Erythroblast (primary cell): Measurements from ENCODE around the gene CASZ1.

ENCODE experiments used
- DNase-seq, 2 experiments: peaks; one replicate each; lab custom pipeline; 2025; lab: John Stamatoyannopoulos, UW
- GATA1 ChIP-seq: IDR thresholded peaks from 2 replicates; pipeline ENCODE4 v1.6.1; 2011; ENCODE audit warnings: low read depth, mild to moderate bottlenecking, control low read depth, low read length, moderate library complexity
- POLR2A ChIP-seq: IDR thresholded peaks from 2 replicates; pipeline ENCODE4 v1.6.1; 2011; ENCODE audit warnings: mild to moderate bottlenecking, low read length

The CASZ1 gene

DNA sequence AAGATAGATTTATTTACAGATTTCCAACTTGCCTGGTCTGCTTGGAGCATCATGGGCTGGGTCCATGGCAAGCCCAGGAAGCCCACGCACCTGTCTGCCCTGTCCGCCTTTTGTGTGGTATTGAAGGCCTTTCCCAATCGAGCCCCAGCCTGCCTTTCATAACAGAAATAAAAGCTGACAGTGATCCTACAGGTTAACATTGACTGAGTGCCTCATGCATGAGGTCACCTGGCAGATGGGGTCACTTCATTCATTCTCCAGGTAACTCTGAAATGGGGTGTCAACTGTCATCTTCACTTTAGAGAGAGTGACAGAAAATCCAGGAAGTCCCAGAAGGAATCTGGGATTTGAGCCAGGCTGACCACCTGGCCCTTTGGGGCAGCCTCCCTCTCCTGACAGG, 36.3 kb upstream of the CASZ1 start:
- TF ChIP-seq POLR2A (no peak), GATA1 (no peak)

DNA sequence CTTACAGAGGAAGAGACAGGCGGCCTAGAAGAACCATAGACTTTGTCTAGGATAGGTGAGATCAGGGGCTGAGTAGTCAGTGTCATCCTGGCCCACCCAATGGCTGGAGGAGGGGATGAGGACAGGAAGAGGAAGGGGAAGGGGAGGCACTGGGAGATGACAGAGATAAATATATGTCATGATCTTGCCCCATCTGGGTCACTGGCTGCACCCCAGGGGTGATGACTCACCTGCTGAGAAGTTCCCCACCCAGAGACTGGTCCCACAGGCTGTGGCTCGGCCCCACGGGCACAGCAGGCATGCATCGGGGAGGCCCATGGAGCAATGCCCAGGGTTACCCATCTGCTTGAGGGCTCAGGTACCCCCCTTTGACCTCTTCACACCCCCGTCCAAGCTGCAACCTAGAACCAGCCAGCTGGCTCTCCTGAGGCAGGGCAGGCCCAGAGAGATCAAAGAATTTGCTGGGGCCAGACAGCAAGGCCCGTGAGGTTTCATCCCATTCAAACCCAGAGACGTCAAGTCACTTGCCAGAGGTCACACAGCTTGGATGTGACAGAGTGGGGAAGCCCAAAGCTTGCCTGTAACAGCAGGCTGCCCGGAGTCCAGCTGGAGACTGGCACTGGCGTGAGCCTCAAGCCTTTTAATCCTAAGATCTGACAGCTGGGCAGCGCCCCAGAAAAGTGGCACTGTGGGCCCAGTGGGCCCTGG, 34.7 kb upstream of the CASZ1 start:
- TF ChIP-seq POLR2A (no peak), GATA1 (no peak)
- DNase-seq: no peak

More for the DNA sequence above, 36.3 kb upstream of the CASZ1 start:
- no peak for DNase-seq

DNA sequence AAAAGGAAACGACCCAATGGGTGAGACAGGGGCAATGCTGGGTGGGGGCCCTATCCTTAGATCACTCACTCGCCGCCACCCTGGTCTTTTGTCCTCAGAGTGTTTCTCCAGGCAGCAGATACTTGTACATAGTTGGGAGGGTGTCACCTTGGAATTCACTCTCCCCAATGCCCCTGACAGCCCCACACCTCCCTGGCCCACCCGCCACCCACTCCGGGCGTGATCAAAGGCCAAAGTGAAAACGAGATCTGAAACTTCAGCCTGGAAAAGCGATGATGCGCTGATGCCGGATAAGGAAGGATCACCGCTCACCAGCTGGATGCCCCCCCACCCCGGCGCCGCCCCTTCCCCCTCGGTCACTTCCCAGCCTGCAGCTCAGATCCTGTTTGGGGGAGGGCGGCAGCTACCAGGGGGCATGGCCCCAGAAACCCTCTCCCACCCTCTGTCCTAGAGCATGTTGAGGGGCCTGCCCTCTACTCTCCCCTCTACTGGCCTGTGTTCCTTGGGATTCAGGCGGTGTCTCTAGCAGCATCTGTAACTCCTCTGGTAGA, 33.6 kb upstream of the CASZ1 start:
- no peak for DNase-seq

DNA sequence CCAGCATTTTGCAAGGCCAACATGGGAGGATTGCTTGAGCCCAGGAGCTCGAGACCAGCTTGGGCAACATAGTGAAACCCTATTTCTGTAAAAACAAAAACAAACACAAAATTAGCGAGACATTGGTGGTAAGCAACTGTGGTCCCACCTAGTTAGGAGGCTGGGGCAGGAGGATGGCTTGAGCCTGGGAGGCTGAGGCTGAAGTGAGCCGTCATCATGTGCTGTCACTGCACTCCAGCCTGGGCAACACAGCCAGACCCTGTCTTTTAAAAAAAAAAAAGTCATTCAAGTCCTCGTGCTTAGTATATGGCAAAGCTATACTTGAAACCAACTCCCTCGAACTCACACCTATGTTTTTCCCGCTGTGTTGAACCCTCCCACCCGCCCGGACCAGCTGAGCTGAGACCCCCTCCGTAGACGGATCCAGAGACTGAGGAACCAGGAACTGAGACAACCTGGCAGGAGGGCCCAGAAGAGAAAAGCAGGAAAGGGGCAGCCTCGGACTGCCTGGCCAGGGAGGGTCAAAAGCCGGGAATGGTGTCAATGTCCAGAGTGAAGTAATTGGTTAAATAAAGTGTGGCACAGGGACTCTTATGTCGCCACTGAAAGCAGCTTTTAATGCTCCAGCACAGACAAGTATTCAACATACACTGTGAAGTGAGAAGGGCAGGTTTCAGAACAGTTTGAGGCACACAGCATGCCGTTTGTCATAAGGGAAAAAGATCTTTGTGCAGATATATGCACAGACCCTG, 32.8 kb upstream of the CASZ1 start:
- TF ChIP-seq POLR2A (no peak), GATA1 (no peak)
- DNase-seq: no peak

More for the DNA sequence above, 33.6 kb upstream of the CASZ1 start:
- TF ChIP-seq GATA1: no peak
- no peak for TF ChIP-seq POLR2A

DNA sequence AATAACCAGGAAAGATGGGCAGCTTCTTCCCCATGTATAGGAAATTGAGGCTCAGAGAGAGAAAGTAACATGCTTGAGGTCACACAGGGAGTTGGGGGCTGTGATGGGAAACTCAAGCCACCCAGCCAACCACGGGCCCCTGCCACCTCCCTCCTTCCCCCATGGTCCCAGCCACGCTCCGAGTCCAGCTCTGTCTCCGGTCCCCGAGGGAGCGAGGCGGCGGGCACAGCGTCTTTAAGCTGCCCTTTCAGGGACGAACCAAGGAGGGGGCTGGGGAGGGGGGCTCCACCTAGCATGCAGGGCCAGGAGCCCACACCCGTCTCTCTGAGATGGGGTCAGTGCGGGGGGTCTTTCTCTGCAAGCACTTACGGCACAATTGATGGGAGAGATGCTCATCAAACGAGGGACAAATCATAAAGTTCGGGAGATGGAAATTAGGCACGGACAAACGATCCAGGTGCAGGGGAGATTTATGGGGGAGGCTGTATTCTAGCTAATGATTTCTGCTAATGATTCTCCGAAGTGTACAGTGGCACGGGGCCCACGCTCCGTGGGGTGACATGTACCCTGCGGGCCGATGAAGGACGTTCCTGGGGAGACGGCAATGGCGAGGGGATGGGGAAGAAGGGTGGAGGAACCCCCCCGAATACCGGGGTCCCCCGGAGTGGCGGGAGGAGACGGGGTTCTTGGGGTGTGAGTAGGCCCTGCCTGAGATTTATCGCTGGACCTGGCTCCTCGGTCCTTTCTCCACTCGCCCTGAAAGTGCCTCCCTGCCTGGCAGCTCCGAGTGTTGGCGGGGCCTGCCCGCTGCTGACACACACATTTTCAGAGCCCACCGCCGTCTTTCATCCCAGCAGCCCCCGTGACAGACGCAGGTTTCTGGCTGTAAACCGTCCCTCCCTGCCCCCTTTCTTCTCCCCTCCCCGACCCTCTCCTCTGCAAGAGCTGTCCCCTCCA, 31.2 kb upstream of the CASZ1 start:
- DNase-seq: no peak
- no peak for TF ChIP-seq POLR2A
- TF ChIP-seq GATA1: no peak

DNA sequence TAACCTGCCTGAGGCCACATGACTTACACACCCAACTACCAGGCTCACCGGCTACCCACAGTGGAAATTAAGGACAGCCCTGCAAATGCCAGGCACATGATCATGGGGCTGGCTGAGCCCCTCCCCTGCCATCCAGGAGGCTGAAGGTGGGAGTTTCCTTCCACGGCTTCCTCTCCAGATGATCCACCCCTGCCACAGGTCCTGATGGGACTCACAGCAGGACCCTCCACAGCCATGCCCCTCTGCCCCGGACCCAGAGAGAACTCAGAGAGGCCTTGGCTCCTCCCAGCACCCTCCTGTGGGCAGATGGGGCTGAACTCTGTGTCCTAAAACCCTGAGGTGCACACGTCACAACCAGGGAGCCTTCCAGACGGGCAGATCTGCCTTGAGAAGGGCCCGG, 29.1 kb upstream of the CASZ1 start:
- no peak for TF ChIP-seq GATA1
- TF ChIP-seq POLR2A: no peak
- DNase-seq: no peak

DNA sequence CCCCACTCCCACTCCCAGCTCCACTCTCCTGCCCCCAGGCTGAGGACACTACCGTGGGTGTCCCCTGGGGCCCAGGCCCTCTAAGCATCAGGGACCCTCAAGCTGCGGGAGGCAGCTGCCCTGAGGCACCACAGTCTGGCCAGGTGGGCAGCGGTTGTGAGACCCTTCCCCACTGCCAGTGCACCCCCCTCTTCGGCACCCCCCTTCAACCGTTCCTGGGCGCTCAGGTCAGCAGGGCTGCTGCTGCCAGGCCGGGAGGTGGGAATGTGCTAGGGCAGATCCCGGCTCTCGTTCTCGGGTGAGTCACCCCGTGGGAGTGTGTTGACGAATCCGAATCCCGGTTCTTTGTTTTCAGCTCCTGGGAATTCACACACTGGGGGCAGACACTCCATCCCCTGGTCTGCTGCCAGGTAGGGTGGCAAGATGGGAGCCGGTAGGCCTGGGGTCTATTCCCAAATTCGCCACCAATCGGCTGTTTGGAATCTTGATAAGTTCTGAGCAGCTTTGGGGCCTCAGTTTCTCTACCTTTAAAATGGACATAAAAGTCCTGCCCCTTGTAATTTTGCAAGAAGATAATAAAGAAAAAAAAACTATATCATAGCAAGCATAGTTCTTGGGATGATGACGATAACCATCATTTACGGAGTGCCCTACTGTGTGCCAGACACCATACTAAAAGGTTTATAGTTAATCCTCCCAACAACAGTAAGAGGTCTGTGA, 28.5 kb upstream of the CASZ1 start:
- TF ChIP-seq POLR2A: no peak

DNA sequence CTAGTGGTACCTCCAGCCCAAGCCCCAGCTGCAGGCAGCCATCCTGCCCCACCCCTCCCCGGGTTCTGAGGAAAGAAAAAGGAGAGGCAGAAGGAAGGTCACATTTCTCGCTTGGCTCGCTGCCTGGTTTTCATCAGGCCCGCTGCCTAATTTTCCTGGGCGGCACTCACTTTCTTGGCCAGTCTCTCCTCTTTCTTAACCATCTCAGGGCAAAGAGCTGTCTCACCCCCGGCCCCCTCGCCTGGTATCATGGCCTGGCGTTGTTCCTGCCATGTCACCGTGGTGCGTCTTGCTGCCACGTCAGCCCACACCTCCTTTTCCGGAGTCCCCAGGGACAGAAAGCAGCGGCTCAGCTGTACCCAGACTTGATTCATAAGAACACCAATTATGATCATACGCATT, 26.6 kb upstream of the CASZ1 start:
- TF ChIP-seq POLR2A (no peak), GATA1 (no peak)
- DNase-seq: no peak

More for the DNA sequence above, 28.5 kb upstream of the CASZ1 start:
- DNase-seq: no peak

DNA sequence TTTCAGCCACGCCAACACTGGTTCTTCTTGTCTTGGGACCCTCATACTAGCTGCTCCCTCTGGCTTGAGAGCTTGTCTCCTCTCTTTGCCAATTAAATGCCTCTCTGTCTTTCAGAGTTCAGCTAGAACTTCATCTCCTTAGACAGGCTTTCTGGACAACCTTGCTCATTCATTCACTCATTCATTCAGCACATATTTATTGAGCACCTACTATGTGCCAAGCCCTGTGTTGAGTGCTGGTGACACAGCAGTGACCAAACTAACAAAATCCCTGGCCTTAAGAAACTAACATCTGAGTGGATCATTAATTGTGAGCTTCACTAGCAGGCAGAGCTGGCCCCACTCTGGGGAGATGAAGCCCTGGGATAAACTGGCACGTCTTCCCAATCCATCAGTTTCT, 24.9 kb upstream of the CASZ1 start:
- DNase-seq: no peak
- TF ChIP-seq POLR2A (no peak), GATA1 (no peak)

DNA sequence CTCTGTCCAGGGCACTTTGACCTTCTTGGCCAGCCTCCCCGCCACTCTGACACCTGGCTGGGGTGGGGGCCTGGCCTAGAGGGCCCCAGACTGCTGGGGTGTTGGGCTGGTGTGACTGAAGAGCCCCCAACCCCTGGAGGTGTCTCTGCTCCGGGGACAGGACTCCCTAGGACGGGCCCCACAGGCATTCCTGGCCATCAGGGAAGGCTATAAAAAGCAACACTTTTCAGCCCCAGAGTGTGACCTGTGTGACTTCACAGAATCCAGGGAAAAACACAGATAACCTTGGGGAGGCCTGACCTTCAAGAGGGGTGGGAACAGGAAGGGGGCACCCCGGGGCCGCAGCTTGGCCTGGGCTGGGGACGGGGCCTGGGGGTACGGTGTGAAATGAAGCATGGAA, 24.0 kb upstream of the CASZ1 start:
- no peak for TF ChIP-seq POLR2A
- no peak for TF ChIP-seq GATA1
- no peak for DNase-seq

DNA sequence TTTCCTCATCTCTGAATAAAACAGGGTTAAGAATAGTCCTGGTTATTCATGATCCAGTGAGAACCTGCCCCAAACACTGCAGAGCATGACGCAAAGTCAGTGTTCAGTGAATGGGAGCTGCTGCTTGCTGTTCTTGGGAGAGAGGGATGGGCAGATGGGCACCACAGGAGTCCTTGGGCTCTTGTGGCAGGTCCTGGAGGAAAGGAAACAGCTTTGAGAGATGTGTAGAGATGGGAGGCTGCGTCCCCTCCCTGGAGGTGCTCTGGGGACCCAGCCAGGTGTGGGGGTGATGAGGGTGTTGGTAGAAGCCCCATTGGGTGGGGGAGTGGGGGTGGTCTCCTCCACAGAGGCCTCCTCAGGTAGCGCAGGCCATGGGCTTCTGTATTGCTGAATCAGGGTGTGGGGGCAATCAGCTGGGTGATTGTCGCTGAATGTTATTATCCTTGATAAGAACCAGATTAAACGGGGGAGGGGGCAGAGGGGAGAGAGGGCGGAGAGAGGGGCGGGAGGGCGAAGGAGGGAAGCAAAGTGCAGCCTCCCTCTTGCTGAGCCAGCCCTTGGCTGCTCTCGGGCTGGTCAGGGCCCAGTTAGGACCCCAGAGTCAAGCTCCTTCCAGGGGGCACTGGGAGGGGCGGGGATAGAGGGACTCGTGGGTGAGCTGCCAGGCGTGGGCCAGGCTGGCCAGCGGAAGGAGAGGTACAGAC, 22.9 kb upstream of the CASZ1 start:
- TF ChIP-seq GATA1: no peak
- TF ChIP-seq POLR2A: no peak
- DNase-seq: no peak
